Ascending aorta (tissue), 2 donors: ENCODE results near the gene CUTA. TPM values are rescaled to one million over a fixed set of nuclear protein-coding genes. Genes with fewer than 3 reads are reported as not detected.

Experiments
- DNase-seq, 2 donors: peaks; one replicate each; pipeline ENCODE4 v3.0.0-alpha.2; 2019; ENCODE audit warnings: low spot score in 2 of 2
- H3K27ac ChIP-seq, 2 donors: fragments of 200-600 bp; sonication (generic); one replicate each; pipeline ENCODE4 v1.5.1; 2016 to 2017; ENCODE audit warnings: mild to moderate bottlenecking in 1 of 2
- H3K27me3 ChIP-seq: fragments of 200-600 bp; sonication (generic); one replicate; pipeline ENCODE4 v1.5.1; 2017
- H3K36me3 ChIP-seq, 2 donors: fragments of 200-600 bp; sonication (generic); one replicate each; pipeline ENCODE4 v1.5.1; 2016
- H3K4me1 ChIP-seq, 2 donors: fragments of 200-600 bp; sonication (generic); one replicate each; pipeline ENCODE4 v1.5.1; 2016 to 2017; ENCODE audit warnings: mild to moderate bottlenecking in 1 of 2
- H3K4me3 ChIP-seq, 2 donors: fragments of 200-600 bp; sonication (generic); one replicate each; pipeline ENCODE4 v1.5.1; 2016 to 2017; ENCODE audit warnings: mild to moderate bottlenecking in 1 of 2
- H3K9me3 ChIP-seq, 2 donors: fragments of 200-600 bp; sonication (generic); one replicate each; pipeline ENCODE4 v1.5.1; 2016
- intact Hi-C: fragments of 100-400 bp; cut with DNase I; formaldehyde crosslinking; loops from one replicate; pipeline ENCODE4 v1.15.1; 2023
- total RNA-seq: library from RNA; depleted of rRNA; stranded (reverse); fragments of >200 nt; gene quantifications from one replicate; pipeline ENCODE4 v1.1.0, GENCODE V29; 2016
- TF ChIP-seq, protein P1 (sequence below), 3 experiments: fragments of 200-600 bp in 2 of 3; fragments of 450-650 bp in 1 of 3; sonication (generic) in 2 of 3; IDR thresholded peaks; one replicate each; pipeline ENCODE4 v1.5.1; 2016 to 2019; ENCODE audit warnings: antibody characterized with exemption in 3 of 3, mild to moderate bottlenecking in 1 of 3, moderate library complexity in 1 of 3

Gene CUTA
- total RNA-seq, 1 donor from 2014 or later, result 77.2 TPM

DNA sequence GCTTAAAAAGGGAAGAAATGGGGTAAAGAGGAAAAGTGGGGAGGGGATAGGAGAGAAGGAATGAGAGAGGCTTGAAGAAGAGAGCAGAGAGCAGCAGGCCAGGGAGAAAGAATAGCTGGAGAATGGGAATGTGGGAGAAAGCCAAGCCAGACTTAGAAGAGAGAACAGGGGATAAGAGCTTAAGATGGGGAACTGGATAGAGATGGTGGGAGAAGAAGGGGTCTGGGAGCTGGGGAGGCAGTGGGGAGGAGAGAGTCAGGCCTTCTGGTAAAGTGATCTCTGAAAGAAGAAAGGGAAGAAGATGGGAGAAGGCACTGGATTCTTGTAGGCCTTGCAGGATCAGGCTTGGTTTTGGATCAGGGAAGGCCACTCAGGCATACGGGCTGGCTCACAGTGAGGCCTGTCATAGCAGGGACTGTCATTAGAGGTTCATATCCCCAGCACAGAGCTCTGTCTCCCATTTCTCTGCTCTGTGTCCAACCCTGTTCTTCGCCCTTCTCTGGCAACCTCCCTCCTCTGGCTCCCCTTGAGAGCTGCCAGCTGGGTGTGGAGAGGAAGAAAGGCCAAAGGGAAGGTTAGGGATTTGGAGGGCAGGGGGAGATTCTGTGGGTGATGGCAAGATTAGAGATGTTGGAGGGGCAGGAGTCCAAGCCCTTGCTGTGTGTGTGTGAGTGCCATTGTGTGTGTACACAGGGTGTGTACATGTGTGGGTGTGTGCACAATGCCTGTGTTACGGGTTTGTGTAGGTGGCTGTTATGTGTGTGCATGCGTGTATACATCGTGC is 11.3 kb upstream of the CUTA start:
- Histone ChIP-seq H3K9me3 (no peaks in the 10 kb centered on the region), H3K4me1 (peaks cover 19 to 20% of the 10 kb centered on the region in 2 donors), H3K27me3 (no peaks in the 10 kb centered on the region), H3K4me3 (peak overlapping the region in 1 of 2 donors; percentile 79), H3K36me3 (no peaks in the 10 kb centered on the region), H3K27ac (peak overlapping the region; percentile 36 to 57)
- TF ChIP-seq, protein P1, sequence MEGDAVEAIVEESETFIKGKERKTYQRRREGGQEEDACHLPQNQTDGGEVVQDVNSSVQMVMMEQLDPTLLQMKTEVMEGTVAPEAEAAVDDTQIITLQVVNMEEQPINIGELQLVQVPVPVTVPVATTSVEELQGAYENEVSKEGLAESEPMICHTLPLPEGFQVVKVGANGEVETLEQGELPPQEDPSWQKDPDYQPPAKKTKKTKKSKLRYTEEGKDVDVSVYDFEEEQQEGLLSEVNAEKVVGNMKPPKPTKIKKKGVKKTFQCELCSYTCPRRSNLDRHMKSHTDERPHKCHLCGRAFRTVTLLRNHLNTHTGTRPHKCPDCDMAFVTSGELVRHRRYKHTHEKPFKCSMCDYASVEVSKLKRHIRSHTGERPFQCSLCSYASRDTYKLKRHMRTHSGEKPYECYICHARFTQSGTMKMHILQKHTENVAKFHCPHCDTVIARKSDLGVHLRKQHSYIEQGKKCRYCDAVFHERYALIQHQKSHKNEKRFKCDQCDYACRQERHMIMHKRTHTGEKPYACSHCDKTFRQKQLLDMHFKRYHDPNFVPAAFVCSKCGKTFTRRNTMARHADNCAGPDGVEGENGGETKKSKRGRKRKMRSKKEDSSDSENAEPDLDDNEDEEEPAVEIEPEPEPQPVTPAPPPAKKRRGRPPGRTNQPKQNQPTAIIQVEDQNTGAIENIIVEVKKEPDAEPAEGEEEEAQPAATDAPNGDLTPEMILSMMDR (IDR thresholded peaks at IDR 0.05), result no peak
- DNase-seq, result no peak
- intact Hi-C loops, result loop anchor here (2.0 to 5.0 kb wide), 2 partner anchors 26 to 132 kb away; partner anchors contain the start of genes RGL2 and ZBTB9

DNA sequence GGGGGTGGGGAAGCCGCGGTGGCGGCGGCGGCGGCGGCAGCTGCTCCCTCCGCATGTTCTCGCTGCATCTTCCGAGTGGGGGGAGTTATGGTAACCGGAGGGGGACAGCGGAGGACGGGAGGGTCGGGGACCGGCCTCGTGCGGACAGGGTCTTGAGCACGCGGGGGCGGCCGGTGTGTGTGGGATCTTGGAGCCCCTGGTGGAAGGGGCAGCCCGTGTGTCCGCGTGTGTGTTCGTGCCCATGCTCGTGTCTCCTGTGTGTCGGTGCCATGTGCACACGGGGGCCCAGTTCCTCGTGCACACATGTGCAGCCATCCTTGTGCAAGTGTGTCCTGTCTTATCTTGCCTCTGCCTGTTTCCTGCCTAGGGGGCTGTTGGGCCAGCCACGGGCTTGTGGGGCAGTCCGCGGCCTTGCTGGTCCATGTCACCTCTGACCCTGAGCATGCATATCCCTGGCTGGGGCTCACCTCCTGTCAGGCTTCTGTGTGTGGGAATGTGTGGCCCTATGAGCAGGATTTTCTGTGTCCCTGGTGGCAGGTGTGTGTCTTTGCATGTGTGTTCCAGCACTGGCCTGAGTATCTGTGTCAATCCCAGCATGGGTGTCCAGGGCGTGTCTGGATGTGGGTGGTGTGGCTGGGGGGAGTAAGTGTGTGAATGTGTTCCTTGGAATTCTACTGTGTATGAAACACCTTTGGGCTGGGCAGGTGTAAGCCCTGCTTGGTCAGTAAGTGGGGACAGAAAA is 10.5 kb upstream of the CUTA start:
- Histone ChIP-seq H3K27ac (peak overlapping the region; percentile 36 to 57), H3K4me1 (peaks cover 20 to 21% of the 10 kb centered on the region in 2 donors)
- no peak for DNase-seq

DNA sequence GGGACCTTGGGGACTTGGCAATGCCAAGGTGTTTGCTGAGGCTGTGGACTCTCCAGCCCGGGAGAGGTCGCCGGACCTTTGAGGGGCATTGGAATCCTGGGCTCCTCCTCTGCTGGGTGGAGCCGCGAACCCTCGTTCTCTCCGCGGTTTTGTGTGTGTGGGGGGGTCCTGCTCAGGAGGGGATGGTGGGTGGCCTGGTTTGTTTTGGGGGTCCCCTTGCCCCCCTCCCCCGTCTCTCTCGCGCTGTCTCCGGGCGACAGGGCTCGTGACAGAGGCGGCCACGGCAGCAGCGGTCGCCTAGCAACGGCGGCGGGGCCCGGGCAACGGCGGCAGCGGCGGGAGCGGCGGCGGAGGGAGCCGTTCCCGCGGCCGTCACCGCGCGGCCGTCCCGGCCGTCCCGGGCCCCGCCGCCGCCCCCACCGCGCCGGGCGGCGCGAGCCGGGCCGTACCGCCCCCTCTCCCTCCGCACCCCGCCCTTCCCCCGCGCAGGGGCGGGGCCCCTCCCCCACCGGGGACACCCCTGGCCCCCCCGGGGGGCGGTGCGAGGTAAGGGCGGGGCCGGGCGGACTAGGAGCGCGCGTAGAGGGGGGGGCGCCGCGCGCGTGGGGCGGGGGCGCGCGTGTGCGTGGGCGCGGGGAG is 9.8 kb upstream of the CUTA start:
- intact Hi-C loops, result loop anchor here (2.0 to 5.0 kb wide), 2 partner anchors 27 to 130 kb away; partner anchors contain the start of genes RGL2 and ZBTB9
- H3K4me3 ChIP-seq, result peak overlapping the region; percentile 53 to 79
- no peaks in the 10 kb centered on the region for H3K36me3 ChIP-seq
- no peaks in the 10 kb centered on the region for H3K9me3 ChIP-seq
- TF ChIP-seq, protein P1 (IDR thresholded peaks at IDR 0.05), result no peak
- H3K27me3 ChIP-seq, result no peaks in the 10 kb centered on the region
- peaks cover 17 to 21% of the 10 kb centered on the region in 2 donors for H3K4me1 ChIP-seq
- no peak for DNase-seq
- peak overlapping the region; percentile 31 to 95 for H3K27ac ChIP-seq

More for the DNA sequence above, 10.5 kb upstream of the CUTA start:
- Histone ChIP-seq H3K36me3 (no peaks in the 10 kb centered on the region), H3K27me3 (no peaks in the 10 kb centered on the region), H3K4me3 (peak overlapping the region; percentile 53 to 79), H3K9me3 (no peaks in the 10 kb centered on the region)
- intact Hi-C loops, result loop anchor here (2.0 to 5.0 kb wide), 2 partner anchors 26 to 131 kb away; partner anchors contain the start of genes RGL2 and ZBTB9
- TF ChIP-seq, protein P1 (IDR thresholded peaks at IDR 0.05), result peak in 2 of 3 experiments; percentile 10 to 16

DNA sequence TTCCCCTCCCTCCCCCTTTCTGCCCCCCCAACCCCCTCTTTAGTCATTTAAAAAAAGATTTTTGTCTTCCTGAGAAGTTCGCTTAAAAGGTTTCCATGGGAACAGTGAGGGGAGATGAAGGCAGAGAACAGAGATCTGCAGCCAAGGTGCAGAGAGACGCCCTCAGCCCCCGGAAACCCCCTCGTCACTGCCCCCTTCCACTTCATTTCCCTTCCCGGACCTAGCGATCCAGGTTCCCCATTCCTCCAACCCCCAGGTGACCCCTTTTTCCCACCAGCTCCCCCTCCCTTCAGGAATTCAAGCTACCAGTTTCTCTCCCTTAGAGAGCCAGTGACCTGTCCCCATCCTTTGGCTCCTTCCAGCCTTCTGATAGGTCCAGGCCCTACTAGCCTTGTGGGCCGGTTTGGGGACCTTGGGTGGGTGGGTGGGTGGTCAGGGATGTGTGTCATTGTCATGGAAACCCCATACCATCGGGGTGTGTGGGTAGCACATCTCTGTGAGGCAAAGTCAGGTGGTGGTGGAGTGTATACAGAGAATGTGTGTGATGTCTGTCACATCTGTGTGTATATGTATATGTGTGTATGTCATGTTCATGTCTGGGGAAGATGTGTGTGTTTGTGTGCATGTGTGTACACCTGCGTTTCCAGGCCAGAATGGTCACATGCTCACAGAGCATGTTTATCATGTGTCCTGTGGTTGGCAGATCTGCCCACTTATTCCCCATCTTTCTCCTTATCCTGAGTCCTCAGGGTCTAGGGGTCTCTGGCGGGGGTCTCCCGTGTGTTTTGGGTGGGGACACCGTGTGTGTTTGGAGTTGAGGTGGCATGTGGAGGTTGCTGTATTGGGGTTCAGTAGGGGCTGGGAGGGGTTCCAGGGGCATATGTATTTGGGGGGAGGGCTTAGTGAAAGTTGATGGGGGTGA is 8.9 kb upstream of the CUTA start:
- Histone ChIP-seq H3K27me3 (no peaks in the 10 kb centered on the region), H3K27ac (peak overlapping the region; percentile 92 to 95), H3K4me3 (peak overlapping the region; percentile 53 to 79), H3K9me3 (no peaks in the 10 kb centered on the region), H3K4me1 (peaks cover 17 to 21% of the 10 kb centered on the region in 2 donors), H3K36me3 (no peaks in the 10 kb centered on the region)
- no peak for DNase-seq
- intact Hi-C loops, result loop anchor here (1.0 to 5.0 kb wide), 2 partner anchors 9 to 130 kb away; partner anchors contain the start of genes CUTA and RGL2
- TF ChIP-seq, protein P1 (IDR thresholded peaks at IDR 0.05), result no peak
